SKM-1 (cell line): Measurements from ENCODE around the gene MAP3K14.

Experiments
- DNase-seq: peaks from one replicate; lab custom pipeline; 2025; ENCODE audit not compliant: unreplicated experiment; lab: John Stamatoyannopoulos, UW

Gene MAP3K14

GRCh38 chr17:45238155-45238774, 78.6 kb downstream of the MAP3K14 start:
- no peak for DNase-seq

GRCh38 chr17:45237686-45238085, 79.1 kb downstream of the MAP3K14 start:
- DNase-seq, result no peak

DNA sequence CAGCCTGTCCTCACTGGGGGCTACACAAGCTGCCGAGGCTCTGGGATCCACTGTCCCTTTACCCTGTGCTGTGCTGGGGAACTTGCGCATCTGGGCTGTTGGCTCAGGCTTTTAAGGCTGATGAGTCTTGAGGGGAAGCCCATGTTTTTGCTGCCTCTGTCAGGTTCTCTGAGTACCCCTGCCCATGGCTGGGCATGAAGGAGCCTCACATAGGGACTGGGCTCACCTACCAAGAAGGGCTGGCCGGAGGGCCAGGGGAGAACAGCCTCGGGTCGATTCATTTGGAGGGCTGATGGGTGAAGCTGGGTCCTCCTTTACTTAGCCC, 80.6 kb downstream of the MAP3K14 start:
- DNase-seq, result no peak

DNA sequence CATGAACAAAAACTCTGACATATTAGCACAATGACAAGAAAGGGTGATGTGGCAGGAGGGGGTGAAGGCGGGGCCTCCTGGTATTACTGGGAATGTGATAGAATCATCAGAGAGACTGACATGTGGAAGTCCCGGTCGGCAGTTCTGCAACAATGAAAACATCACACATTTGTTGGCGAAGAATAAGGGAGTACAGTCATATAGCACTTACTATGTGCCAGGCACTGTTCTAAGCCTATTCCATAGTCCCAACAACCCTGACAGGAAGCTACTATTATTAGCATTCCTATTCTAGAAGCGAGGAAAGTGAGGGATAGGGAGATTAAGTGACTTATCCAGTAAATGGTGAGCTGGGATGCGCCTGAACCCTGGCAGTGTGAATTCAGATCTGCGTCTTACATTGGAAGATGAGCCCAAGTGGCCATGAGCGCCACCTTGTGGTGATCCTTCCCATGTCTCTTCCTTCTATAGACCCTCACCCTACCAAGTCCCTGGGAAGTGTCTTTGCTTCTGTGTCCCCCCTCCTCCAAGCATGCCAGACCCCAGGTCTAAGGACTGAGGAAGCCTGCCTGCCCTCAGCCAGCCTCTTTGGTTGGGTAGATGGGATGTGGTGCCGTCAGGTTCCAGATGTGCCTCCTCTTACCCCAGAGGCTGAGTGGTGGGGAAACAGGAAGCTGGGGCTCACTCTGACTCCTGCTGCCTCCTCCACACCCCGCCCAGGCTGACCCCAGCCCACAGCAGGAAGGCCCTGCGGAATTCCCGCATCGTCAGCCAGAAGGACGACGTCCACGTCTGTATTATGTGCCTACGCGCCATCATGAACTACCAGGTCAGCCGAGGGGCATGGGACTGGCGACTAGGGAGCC, 81.2 kb downstream of the MAP3K14 start:
- DNase-seq, result peak; percentile 43

GRCh38 chr17:45234641-45235415, 82.0 kb downstream of the MAP3K14 start:
- DNase-seq, result no peak

DNA sequence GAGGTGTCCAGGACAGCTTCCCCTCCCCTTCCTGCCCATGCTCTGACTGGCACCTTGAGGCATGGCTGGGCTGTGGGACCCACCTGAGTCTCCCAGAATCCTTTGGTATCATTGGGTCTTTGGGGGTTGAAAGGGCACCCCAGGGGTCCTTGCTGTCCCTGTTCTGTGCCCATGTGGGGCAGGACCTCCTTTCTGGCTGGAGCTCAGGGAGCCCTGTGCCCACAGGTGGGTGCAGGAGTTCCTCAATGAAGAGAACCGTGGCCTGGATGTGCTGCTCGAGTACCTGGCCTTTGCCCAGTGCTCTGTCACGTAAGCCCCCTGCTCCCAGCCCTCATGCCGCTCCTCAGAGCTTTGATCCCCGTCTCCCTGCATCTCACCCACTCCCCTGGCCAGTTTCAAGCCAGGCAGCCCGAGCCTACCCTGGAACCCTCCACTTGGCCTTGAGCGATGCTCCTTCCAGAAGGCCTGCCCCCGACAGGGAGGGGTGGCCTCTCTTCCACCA, 83.3 kb downstream of the MAP3K14 start:
- DNase-seq, result no peak

- no peak for DNase-seq
Observed at GRCh38 chr17:45232514-45233422, 84.1 kb downstream of the MAP3K14 start.

- DNase-seq, result no peak
Observed at GRCh38 chr17:45231481-45232116, 85.2 kb downstream of the MAP3K14 start.

DNA sequence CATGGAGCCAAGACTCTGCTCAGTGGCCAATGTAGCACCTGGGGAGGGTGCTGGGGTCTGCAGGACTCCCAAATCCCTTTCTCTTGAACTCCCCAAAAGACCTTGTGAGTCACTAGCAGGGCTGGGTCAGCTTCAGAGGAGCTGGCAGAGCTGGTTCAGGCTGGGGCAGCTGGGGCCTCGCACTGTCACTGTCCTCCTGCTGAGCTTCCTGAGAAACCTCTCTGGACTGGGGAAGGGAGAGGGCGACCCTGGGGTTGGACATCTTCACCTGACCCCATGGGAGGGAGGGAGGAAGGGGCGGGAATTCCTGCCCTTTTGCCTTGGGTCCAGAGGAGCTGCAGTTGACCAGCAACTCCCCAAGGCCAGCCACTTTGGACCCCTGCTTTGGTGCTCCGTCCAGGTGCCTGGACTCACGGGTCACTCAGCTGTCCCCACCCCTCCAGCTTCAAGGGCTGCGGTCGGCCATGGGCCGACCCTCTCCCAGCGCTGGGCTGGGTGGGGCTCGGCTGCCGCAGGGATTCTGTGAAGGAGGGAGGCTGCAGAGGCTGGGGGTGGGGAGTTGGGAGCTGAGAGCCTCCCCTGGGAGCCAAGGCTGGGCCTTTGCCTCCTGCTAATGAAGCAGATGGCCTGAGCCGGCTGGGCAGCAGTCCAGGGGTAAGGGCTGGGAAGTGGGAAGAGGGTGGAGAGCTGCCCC, 85.9 kb downstream of the MAP3K14 start:
- DNase-seq, result no peak

DNA sequence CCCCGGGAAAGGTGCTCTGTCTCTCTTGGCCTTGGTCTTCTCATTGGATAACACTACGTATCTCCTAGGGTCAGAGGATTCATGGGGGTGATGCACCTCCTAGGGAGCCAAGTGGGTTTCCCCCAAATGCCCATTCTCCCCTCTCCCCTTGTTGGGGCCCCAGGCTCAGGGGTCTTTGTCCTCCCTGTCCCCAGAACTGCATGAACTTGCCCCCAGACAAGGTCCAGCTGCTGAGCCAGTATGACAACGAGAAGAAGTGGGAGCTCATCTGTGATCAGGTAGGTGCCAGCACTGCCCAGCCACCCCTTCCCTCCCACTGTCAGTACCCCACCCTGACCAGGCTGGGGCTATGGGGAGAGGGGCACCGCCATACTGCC, 86.4 kb downstream of the MAP3K14 start:
- no peak for DNase-seq

GRCh38 chr17:45229681-45230409, 87.0 kb downstream of the MAP3K14 start:
- no peak for DNase-seq

DNA sequence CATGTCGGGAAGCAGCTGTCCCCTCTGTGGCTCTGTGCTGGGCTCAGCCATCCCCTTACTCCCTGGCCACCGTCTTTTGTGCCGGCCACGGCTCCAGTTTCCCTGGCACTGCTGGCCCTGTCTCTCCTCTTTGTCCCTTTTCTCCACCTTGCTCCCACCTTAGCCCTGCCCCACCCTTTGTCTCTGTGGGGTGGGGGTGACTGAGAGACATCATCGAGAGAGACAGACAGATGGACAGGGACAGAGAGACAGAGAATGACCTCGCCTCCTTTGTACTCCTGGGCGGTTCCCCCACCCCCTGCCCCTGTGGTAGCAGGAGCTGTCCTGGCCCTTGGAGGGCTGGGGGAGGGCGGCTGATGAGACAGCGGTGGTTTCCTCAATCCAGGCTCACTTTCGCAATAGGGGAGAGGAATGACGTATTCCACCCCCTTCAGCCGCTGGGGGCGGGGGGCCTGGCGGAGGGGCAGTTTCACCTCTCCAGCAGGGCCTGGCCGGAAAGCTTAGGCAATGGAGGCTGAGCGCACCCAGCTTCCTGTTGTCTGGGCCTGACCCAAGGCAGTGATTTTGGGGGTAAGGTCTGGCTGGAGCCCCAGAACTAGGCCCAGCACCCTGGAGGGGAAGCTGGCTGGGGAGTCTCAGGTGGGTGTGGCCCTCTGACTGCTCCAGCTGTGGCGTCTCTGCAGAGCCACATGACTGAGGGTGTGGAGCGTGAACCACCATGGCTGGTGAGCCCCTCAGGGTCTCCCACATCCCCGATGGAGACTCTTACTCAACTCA, 87.9 kb downstream of the MAP3K14 start:
- DNase-seq, result peak; percentile 97

GRCh38 chr17:45227926-45228762, 88.7 kb downstream of the MAP3K14 start:
- DNase-seq, result no peak

GRCh38 chr17:45227101-45227925, 89.5 kb downstream of the MAP3K14 start:
- peak; percentile 11 for DNase-seq

DNA sequence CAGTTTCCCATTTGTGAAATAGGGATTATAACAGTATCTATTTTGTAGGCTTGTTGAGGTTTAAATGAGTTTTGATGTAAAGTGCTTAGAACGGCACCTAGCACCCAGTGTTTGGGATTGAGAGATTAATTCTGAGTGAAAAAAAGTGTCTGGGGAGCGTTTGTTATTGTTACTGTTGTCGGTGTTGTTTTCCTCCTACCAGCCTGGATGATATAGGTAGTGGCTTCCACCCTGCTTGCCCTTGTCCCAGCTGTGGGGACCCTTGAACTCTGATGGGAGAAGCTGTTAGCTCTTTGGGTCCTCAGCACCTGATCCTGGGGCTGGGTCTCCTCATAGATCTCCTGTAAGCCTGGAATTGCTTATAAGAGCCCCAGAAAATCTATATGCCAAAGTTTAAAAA, 90.2 kb downstream of the MAP3K14 start:
- no peak for DNase-seq

GRCh38 chr17:45225964-45226530, 90.8 kb downstream of the MAP3K14 start:
- peak; percentile 98 for DNase-seq
